Measurements from ENCODE around the gene CHD9.
"Not testable (repeated sequence)": the region's sequence is repeated elsewhere in the genome, so short reads cannot be mapped to it uniquely, and the experiment has no call there.

Gene CHD9, protein sequence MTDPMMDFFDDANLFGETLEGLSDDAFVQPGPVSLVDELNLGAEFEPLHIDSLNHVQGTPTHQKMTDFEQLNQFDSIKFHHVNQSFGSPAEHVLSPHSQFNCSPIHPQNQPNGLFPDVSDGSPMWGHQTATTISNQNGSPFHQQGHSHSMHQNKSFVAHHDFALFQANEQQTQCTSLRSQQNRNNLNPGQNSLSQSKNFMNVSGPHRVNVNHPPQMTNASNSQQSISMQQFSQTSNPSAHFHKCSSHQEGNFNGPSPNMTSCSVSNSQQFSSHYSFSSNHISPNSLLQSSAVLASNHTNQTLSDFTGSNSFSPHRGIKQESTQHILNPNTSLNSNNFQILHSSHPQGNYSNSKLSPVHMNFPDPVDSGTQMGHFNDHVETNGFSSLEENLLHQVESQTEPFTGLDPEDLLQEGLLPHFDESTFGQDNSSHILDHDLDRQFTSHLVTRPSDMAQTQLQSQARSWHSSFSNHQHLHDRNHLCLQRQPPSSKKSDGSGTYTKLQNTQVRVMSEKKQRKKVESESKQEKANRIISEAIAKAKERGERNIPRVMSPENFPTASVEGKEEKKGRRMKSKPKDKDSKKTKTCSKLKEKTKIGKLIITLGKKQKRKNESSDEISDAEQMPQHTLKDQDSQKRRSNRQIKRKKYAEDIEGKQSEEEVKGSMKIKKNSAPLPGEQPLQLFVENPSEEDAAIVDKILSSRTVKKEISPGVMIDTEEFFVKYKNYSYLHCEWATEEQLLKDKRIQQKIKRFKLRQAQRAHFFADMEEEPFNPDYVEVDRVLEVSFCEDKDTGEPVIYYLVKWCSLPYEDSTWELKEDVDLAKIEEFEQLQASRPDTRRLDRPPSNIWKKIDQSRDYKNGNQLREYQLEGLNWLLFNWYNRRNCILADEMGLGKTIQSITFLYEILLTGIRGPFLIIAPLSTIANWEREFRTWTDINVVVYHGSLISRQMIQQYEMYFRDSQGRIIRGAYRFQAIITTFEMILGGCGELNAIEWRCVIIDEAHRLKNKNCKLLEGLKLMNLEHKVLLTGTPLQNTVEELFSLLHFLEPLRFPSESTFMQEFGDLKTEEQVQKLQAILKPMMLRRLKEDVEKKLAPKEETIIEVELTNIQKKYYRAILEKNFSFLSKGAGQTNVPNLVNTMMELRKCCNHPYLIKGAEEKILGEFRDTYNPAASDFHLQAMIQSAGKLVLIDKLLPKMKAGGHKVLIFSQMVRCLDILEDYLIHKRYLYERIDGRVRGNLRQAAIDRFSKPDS (N-terminal part only)

DNA sequence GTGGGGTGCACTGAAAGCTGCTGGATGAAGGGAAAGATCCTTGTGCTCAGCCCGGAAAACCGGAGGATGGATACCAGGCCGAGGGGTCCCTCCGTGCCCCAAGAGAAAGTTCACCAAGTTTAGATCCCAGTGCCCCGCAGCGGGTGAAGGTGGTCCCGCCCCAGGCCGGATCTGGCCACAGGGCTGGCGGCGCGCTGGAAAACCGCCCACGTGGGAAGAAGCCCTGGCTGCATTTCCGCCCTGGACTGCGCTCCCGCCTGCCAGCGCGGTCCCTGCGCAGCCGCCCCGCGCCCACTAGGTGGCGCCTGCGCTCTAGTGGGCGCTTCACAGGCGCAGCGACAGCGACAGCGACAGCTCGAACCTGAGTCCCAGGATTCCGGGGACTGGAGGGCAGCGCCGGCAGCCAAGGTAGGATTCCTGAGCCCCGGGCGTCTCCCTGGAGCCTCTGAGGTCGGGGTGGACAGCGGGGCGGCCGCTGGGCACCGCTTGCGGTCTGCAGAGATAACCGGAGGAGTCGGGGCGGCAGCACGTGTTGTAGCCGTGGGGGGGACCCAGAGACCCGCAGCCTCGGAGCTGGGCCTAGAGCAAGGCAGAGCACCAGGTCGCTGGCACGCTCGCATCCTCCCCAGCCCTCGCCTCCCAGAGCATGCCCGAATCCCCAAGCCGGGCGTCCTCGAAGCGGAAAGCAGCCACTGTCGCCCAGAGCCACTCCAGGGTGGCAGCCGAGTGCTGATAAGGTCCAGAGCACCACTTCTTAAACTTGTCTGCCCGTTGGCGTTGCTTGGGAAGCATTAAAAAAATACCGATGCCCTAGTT is at the start of gene CHD9:
CHD9 (plus strand) TSS at position 322 of the 816 bp plus-strand sequence. CDS start 101,099 bp downstream, outside the sequence.
- DNase-seq (ENCODE audit: low read depth), result peak; percentile 56

DNA sequence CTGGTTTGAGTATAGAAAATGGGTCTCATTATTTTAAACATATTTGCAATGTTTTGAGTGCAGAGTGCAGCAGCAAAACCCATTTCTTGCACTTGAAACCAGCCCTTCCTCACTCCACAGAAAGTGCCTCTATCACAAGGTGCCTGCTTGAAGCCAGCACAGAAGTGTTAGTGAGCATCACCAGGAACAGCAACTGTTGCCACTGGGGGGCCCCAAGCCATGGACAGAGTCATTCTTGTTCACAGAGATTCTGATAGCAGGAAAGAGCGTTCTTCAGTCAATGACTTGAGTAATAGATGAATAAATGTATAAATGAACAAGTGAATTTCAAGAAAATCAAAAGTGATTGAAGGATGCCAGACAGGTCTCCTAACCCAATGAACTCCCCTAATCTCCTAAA is 47.7 kb upstream of the CHD9 start:
- DNase-seq (ENCODE audit: low read depth), result no peak

DNA sequence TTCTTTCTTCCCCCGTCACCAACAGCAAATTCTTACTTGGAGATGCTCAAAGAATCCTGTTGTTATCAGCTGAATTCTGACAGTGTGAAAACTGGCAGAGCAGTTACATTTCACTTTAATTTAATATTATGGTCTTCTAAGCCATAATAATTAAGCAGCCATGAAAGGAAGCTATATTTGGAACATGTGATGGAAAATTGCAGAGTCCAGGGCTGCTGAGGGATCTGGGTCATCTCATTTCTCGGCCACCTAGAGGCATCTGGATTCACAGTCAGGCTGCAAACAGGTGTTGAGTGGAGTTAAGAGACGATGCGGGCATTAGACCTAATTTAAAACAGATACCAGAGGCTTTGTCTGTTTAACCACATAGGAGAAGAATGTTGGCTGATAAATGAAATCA is 40.5 kb upstream of the CHD9 start:
- DNase-seq (ENCODE audit: low read depth), result no peak

DNA sequence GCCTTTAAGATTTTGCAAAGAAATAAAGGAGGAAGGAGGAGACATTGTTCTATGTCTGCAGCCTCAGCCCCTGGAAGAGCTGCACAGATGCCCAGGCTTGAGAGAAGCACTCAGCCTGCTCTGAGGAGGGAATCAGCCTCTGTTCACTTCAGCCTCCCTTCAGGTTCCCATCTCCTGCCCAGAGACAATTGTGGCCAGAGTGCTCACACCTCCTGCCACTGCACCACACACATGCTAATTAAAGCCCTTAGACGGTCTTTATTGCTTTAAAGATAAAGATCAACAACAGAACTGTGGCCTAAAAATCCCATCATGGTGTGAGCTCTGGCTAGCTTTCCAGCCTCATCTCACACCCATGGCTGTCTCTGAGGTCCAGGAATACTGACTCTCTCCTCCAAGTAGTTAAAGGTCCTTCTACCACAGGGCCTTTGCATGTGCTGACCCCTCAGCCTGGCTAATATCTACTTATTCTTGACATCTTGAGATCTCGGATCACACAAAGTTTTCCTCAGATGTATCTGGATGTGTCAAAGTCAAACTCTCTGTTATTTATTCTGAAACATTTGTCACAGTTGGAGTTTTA is 35.9 kb upstream of the CHD9 start:
- DNase-seq (ENCODE audit: low read depth), result no peak

DNA sequence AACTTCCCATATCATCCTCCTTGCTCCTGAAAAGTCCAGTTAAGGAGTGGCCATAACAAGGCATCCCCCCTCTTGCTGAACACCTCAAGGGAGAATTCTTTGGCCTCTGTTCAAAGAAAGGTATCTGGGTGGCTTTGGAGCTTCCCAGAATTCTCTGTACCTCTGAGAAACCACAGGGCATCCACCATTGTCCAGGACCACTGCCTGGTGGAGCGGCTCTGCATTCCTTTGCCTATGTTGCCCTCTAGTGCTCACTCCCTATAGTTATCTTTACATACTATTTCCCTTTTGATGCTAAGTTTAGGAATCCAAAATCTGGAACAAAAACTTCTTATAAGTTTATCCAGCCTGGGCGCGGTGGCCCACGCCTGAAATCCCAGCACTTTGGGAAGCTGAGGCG is 32.4 kb upstream of the CHD9 start:
- DNase-seq (ENCODE audit: low read depth), result no peak

DNA sequence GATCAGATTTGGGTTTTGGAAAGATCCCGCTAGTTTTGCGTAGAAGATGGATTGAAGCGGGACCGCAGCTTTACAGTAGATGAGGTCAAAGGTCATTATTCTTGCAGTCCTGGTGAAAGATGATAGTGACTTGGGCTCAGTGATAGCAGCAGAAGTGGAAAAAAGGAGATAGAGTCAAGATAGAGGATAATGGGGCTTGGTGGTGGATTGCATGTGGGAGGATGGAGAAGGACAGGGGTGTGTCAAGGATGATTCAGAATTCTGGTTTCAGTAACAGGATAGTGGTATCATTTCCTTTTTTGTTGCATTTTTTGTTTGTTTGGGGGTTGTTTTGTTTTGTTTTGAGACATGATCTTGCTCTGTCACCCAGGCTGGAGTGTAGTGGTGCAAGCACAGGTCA is 30.7 kb upstream of the CHD9 start:
- no peak for DNase-seq (ENCODE audit: low read depth)

DNA sequence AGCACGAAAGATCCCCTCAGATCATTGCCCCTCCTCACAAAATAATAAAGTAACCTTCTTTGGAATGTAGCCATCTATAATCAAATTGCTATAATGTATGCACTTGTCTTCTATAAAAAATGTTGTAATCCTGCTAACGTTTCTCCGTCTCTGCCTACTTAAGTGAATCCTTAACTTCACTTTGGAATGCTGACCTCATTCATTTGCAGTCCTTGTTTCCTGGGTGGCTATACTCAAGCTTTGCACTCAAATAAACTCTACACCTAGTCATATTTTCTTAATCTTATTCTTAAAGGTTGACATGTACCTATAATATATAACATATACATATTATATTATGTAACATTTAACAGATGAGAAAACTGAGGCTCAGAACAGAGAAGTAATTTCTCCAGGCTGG is 24.8 kb upstream of the CHD9 start:
- no peak for DNase-seq (ENCODE audit: low read depth)

DNA sequence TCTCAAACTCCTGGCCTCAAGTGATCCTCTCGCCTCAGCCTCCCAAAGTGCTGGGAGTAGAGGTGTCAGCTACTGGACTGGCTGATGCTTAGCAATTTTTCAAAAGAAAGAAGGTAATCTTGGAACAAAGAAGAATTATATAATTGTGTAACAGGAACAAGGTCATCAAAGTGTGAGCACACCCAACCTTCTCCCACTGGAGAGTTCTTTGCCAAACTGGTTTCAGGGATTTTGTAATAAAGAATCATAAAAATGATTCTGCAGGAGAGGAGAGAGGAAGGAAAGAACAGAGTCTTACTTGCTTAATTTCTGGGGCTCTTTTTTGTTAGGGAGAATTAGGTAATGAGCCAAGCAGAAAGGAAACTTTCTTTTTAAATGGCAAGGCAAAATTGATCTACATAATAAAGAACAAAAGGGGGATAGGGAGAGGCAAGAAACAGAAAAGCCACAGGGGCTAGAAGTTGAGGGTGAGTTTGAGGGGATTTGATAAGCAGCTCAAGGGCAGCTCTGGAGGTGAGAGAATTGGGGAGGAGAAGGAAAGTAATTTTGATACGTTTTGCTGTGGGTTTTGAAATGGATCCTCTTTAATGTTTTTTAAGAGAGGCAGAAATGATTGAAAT is 23.4 kb upstream of the CHD9 start:
- no peak for DNase-seq (ENCODE audit: low read depth)

DNA sequence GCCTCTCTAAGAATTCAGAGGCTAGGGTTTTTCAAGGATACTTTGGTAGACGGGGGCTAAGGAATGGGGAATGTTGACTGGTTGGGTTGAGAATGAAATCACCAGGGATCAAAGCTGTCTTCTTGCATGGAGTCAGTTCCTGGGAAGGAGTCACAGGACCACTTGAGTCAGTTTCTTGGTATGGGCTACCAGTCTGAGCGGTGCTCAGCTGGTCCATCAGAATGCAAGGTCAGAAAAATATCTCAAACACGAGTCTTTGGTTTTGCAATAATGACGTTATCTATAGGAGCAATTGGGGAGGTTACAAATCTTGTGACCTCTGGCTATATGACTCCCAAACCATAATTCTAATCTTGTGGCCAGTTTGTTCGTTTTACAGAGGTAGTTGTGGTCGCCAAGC is 20.5 kb upstream of the CHD9 start:
- DNase-seq (ENCODE audit: low read depth), result no peak

DNA sequence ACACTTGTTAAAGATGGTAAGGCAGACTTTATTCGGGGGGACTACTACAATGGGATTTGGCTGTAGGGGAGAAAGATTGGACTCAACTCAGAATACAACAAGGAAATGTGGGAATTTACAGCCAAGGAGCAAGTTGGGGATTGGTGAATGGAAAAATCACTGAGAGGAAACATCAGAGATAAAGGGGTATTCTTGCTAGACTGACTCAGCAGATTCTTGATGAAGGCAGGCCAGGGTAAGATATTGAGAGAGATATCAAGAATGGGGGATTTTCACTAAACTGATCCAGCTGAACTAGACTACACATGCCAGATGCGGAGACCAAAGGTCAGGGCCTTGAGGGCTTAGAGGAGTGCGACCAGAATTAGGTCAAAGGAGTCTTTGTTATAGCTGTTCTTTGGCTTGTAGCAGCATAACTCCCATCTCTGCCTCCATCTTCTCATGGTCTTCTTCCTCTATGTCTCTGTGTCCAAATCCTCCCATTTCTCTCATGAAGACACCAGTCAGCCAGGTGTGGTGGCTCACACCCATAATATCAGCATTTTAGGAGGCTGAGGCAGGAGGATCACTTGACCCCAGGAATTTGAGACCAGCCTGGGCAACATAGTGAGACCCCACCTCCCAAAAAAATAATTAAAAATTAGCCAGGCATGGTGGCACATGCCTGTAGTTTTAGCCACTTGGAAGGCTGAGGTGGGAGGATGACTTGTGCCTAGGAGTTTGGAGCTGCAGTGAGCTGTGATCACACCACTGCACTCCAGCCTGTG is 19.4 kb upstream of the CHD9 start:
- DNase-seq (ENCODE audit: low read depth), result no peak

DNA sequence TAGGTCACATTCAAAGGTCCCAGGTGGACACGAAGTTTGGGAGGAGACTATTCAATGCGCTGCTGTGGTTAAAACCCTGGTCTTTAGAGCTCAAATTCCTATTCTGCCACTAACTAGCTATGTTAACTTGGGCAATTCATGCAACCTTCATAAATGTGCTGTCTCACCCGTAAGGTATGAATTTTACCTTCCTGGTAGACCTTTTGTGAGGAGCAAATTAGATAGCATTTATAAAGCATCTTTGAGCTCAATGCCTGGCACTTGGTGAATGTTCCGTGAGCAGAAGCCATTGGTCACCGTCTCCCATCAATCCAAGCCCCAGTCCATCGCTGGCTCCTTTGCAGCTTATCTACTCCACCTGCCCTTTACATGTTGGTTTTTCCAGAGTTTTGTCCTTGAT is 18.7 kb upstream of the CHD9 start:
- DNase-seq (ENCODE audit: low read depth), result no peak

DNA sequence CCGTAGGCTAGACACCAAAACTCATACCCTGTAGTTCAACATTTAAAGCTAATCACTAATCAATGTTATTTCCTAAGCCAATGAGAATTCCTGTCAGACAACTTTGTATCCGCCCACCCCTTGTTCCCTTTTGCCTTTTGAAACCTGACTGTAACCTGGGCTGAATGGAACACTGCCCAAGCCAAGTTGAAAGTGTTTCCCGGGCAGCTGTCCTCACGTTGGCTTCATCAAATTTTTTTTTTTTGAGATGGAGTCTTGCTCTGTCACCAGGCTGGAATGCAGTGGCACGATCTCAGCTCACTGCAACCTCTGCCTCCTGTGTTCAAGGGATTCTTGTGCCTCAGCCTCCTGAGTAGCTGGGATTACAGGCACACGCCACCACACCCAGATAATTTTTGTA is 18.1 kb upstream of the CHD9 start:
- DNase-seq (ENCODE audit: low read depth), result not testable (repeated sequence)

DNA sequence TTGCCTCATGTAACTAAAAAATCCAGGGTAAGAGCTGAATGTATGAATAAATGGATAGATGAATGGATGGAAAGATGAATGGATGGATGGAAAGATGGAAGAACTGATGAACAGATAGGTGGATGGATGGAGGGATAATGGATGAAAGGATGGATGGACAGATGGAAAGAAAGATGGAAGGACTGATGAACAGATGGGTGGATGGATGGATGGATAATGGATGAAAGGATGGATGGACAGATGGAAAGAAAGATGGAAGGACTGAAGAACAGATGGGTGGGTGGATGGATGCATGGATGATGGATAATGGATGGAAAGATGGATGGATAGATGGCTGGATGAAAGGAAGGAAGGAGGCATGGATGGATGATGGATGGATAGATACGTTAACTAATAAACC is 14.0 kb upstream of the CHD9 start:
- DNase-seq (ENCODE audit: low read depth), result no peak

DNA sequence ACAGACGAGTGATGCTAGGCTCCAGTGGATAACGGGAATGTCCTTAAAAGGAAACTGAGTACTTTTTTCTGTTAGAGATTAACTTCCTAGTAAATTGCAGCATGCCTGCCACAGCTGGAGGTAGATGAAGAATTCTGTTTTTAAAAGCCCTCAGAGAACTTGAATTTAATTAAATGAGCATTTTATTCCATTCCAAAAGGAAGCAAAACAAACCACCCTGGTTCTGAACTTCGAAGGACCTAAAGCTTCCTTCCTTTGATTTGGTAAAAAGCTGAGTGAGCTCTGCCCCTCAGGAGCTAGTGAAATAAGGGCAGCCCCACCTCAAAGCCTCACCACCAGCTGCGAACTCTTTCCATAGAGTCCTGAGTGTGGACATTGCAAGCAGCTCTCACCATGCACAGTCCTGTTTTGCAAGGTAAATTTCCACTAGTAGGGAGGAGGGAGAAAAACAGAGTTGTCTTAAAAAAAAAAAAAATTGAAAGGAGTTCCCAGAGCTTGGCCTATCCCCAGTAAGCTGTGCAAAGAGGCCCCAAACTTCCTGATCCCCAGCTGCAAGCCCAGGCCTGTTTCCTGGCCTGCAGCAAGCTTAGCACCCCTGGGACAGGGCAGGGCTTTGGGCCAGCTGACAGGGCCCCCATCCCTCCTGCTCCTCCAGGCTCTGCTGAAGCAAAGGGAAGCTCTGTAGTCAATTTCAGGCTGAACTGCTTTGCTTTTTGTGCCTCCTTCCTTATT is 13.3 kb upstream of the CHD9 start:
- no peak for DNase-seq (ENCODE audit: low read depth)

DNA sequence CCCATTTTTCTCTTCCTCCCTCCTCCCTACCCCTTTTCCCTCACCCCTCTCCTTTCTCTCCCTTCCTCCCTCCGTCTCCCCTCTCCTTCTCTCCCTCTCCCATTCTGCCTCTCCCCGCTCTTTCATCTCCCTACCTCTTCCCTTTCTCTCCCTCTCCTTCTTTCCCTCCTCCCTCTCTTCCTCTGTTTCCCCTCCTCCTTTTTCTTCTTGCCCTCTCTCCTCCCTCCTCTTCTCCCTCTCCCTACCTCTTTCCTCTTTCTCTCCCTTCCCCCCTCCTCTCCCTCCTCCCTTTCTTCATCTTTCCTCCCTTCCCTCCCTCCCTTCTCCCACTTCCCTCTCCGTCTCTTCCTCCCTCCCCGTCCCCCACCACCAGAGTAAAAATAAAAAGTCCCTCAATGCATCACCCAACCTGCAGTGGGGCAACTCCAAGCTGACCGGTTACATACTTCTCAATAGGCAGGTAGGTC is 12.5 kb upstream of the CHD9 start:
- no peak for DNase-seq (ENCODE audit: low read depth)

DNA sequence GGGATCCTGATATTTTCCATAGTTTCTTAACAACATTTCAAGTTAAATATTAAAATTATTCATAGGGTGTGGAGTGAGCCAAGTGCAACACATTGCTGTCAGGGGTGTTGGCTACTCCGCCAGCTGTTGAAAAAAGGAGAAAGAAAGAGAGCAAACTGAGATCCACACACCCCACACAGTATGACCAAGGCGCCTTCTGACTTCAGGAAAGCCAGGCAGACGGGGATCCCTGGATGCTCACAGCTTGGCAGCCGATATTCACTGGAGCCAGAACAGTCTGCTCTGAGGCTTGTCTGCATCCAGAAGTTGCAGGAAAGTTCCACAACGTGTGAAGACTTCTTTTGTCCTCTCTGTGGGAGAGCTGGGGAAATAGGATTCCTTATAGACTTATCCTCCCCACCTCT is 11.4 kb upstream of the CHD9 start:
- no peak for DNase-seq (ENCODE audit: low read depth)

DNA sequence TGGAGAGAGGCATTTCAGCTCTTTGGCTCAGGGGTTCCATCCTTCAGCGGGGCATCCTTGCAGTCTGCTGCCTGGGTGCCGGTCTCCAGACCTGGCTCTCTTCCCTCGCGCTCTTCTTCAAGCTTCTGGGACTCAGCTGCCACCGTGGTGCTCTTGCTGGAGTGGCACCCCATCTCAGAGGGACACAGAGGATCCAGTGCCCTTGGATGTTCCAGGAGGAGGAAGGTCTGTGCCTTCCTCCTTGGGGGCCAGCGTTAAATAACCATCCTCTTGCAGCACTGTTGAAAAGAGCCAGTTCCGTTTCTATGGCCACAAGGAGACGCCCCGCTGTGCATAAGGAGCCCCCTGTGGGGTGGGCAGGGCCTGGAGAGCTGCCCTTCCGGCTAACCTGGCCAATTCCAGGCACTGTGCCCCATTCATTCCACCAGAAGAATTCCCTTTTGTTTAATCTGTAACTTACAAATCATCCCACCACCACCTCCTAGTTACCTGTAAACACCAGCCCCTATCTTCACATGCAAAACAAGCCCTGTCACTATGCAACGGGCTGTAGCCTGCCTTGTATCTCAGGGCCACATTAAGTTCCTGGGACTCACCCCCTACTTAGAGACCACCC is 10.7 kb upstream of the CHD9 start:
- no peak for DNase-seq (ENCODE audit: low read depth)

DNA sequence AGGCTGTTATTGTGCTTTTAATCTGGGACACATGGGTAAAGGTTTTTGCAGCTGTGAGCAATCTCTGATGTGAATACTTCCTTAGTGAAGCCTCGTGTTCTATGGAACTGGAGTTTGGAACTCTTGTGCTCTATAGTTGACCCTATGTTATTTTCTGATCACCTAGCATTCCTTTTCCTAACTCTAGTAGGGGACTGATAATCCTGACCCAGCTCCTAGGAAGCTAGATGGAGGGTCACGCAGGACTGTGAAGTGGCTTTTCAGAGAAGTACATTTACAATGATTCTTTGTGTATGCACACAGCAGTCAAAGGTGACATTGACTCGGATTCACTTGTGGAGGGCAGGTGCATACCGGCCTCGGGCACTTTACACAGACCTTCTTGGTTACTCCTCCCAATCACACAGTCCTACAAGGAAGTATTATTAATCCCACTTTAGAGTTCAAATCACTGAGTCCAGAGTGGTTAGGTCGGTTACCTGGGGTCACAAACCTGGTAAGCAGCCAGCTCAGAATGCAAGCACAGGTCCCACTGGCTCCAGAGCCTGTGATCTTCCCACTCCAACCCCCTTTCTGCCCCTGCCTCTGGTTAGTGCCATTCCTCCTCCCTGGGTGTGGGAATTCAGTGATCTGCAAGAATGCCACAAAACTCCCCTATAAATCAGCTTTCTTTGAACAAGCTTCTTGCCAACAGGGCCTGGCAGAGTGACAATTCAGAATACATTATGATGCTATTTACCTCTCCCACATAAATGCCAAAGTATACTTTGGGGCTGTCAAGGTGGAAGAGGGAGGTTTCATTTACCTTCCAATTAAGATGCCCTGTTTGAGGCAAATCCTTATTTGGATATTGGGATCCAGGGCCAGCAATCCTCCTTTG is 9.2 kb upstream of the CHD9 start:
- no peak for DNase-seq (ENCODE audit: low read depth)
